H1 (cell line): ENCODE data around the gene CNOT6L. TPM values are rescaled to one million over a fixed set of nuclear protein-coding genes. Genes with fewer than 3 reads are reported as not detected.

Experiments
- SUZ12 ChIP-seq: fragments of 200-600 bp; sonication (generic); IDR thresholded peaks from 2 replicates; pipeline ENCODE4 v1.6.1; 2012; ENCODE audit warnings: mild to moderate bottlenecking, inconsistent platforms, low read length, moderate library complexity, mixed read lengths
- polyA plus RNA-seq, 7 experiments: library from polyadenylated mRNA; depleted of rRNA in 3 of 7; stranded (reverse) in 5 of 7; unstranded in 2 of 7; fragments of >200 nt in 5 of 7; fragments of 200-250 nt in 2 of 7; gene quantifications; 1 replicate in 5 of 7; 2 replicates in 1 of 7; 4 replicates in 1 of 7; pipeline versions ENCODE4 v1.2.1 to v1.2.3, GENCODE V29; 2011 to 2013; ENCODE audit warnings: missing spikeins in 2 of 7, mixed read lengths in 2 of 7
- total RNA-seq: library from RNA; stranded (reverse); fragmentation: NEBNext Ultra II Directional; extraction: Animal tissue kit (Norgen Biotek cat#: 25700); gene quantifications from 2 replicates; pipeline ENCODE4 v1.2.1, GENCODE V29; 2021

Gene CNOT6L
- total and polyA plus RNA-seq, 2 of the 8 experiments (the other 6 are each of a cell fraction or from before 2014, with no cell fraction given): 2.0 to 22.4 TPM

- TF ChIP-seq SUZ12: no peak
These were observed 41.9 kb downstream of the CNOT6L start (continued) for GRCh38 chr4:77777135-77777807.
